GM21528 (cell line): Measurements from ENCODE around the gene WDR59.
"Not testable (repeated sequence)": the region's sequence is repeated elsewhere in the genome, so short reads cannot be mapped to it uniquely, and the experiment has no call there.

Source experiments
- ATAC-seq: cut with Tn5 transposase; IDR thresholded peaks from one replicate; pipeline ENCODE4 v1.9.1; 2021; ENCODE audit warnings: mild to moderate bottlenecking, moderate library complexity; ENCODE audit not compliant: unreplicated experiment, low FRiP score

Gene WDR59

DNA sequence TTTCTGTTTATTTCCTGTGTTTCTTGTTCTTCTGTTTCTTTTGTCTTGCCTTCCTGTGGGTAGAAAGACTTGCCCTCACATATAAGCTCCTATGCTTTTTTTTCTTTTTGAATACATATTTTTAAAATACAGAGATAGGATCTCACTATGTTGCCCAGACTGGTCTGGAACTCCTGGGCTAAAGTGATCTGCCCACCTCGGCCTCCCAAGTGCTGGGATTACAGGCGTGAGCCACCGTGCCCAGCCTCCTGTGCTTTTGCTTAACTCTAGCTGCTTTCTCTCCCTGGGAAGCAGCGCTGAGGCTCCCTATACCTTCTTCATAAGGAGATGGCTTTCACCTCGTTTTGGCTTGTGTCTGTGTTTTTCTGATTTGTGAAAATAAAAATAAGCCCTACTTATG is 116.9 kb downstream of the WDR59 start:
- ATAC-seq: no peak

DNA sequence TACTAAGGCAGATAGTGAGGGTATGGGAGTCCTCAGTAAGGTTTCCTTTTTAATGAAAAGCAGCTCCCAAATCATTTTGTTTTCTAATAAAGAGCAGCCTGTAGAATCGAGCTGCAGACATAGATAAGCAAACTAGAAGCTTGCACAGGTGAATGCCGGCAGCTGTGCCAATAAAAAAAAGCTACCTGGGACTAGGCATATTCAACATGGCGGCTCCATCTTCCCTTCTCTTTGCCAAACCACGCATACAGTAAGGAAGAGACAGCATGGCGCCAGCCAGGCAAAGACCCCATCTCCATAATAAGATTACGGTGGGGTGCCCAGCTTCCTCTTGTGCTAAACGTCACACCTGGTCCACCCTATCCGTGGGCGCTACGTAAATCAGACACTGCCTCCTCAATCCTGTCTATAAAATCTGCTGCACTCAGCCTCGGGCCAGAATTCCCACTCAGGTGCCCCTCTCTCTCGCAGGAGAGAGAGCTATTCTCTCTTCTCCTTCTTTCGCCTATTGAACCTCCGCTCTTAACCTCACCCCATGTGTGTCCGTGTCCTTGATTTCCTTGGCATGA is 117.6 kb downstream of the WDR59 start:
- no peak for ATAC-seq

DNA sequence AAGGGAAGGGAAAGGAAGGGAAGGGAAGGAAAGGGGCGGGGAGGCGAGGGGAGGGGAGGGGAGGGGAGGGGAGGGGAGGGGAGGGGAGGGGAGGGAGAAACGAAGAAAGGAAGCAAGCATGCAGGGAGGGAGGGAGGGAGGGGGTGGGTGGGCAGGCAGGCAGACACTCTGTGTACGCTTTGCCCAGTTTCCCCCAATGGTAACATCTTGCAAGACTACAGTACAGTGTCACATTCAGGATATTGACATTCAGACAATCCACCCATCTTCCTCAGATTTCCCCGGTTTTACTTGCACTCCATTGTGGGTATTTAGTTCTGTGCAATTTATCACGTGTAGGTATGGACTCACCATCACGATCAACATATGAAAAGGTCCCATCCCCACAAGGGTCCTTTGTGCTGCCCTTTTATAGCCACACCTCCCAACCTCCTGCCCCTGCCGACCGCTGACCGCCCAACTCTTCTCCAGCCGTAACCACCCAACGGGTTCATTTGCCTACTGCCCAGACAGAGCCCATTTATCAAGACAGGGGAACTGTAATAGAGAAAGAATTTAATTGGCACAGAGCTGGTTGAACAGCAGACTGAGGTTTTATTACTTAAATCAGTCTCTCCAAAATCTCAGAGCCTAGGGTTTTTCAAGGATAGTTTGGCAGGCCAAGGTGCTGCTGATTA is 118.9 kb downstream of the WDR59 start:
- no peak for ATAC-seq

DNA sequence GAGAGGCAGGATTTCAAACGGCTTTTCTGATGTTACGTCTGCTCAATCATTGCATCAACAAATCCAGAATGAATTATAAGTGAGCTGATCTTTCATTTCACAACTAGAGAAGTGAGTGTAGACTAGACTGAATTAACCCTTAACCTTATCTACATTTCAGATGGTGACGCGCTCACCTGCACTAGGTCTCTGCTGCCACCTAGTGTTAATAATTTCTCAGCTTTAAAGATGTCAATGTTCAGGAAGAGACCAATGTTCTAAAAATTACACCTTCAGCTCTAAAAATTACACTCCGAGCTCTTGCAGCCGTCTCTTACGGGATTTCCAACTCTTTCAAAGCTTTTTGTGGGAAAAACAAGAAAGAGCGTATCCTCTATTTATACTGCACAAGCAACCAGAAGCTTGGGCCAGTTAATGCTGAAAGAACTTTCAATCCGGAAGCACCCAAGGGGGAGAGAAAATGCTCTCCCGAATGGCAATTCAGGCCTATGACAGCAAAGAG is 122.1 kb downstream of the WDR59 start:
- ATAC-seq: no peak

GRCh38 chr16:74852500-74852875 is 132.4 kb downstream of the WDR59 start:
- ATAC-seq: no peak

- no peak for ATAC-seq
Observed at GRCh38 chr16:74850027-74850426, 134.9 kb downstream of the WDR59 start.

DNA sequence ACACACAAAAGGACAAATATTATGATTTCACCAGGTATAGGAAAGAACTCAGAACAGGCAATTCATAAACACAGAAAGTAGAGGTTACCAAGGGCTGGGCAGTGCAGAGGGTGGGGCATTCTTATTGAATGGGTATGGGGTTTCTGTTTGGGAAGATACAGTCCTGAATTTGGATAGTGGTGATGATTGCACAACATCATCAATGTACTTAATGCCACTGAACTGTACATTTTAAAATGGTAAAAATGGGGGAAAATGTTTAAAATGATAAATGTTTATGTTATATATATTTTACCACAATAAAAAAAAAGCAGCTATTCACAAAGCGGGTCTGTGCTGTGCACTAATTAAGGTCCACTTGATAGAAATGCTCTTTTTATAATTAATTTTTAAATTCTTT is 137.7 kb downstream of the WDR59 start:
- no peak for ATAC-seq

DNA sequence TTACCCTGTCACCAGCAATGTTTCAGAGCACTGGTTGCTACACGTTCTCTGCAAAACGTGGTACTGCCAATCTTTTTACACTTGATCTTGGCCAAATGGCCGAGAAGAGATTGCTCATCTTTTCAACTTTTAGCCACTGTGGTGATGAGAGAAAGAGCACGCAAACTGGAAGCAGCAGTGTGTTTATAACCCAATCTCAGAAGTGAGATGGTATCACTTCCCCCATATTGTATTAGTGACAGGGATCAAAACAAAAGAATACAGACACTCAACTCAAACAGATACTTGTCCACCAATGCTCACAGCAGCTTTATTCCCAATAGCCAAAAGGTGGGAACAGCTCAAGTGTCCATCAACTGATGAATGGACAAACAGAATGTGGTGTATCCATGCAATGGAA is 138.2 kb downstream of the WDR59 start:
- no peak for ATAC-seq

GRCh38 chr16:74844041-74844980 is 140.6 kb downstream of the WDR59 start:
- no peak for ATAC-seq

DNA sequence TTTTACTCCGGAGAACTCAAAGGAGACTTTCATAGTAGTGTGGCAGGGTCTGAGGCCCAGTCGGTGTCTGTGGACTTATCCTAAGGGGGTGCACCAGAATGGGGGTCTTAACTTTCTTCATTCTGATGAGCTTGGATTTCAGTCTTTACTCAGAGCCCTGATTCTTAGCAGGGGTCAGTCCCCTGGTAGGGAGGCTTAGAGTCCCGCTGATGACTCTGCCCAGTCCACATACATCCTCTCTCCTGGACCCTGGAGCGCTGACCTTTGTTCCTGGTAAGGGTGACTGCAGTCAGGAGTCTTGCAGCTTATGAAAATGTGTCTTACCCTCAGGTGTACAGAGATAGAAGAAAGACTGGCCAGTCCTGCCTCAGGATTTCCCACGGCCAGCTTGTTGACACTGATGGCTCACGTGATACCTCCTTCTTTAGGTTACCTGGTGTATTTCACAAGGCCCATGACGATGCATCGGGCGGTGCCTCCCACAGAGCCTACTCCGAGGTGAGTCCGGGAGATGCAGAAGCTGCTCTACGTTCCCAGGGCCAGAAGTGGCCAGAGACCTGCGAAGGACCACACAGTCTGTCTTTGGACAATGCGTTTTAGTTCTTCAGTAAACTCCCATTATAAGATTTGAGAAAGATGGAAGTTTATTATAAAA is 141.4 kb downstream of the WDR59 start:
- ATAC-seq: not testable (repeated sequence)

DNA sequence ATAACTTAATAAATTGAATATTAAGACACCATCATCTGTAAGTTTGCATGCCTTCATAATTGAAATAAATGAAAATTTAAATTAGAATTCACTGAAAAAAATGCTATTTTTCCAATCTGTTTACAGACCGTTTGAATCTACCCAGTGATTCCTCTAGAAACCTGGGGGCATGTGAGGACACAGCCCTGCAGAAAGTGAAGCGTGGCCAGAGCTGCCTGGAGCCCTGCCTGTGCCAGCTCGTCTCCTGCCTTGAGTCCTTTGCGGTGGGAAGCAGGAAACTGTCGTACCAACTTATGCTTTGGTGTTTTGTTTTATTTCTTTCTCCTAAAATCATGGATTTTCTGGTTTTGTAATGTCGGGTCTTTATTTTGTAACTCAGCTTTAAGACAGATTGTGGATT is 142.5 kb downstream of the WDR59 start:
- ATAC-seq: no peak

- ATAC-seq: no peak
Observed at GRCh38 chr16:74841904-74842303, 143.0 kb downstream of the WDR59 start.

- no peak for ATAC-seq
Observed at GRCh38 chr16:74841469-74841868, 143.5 kb downstream of the WDR59 start.

DNA sequence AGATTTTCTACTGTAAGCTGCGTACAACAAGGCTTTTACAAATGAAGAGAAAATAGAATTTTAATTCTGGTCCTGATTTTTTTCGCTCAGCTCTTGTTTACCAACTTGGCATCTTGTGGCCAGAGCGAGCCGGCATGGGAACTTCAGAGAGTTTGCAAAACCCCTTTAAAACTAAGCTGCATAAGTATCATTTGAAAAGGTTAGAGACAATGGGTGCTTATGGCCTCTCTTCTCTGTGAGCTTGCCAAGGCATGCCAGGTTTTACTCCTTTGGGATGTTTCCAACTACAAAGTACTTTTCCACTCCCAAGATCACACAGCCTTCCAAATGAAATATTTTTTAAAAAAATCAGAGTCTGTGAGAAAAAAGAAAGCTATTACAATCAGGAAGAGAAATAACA is 147.9 kb downstream of the WDR59 start:
- ATAC-seq: no peak

GRCh38 chr16:74836111-74836671 is 148.7 kb downstream of the WDR59 start:
- no peak for ATAC-seq

GRCh38 chr16:74832228-74832627 is 152.7 kb downstream of the WDR59 start:
- ATAC-seq: no peak

DNA sequence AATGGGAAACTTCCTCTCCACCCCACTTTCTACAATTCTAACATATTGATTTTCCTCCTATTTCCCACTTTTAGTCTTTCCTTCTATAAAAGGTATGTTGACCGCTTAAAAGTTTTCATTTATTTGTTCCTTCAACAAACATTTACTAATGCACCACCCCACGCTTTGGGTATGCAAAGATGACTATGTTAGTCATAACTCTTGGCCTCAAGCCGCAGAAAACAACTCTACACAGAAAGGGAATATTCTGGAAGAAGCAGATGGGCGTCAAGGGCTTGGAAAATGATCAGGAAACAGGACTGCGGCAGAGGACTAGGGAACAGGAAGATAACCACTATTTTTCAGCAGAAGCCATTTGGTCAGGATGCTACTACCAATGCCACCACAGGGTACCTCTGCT is 153.5 kb downstream of the WDR59 start:
- no peak for ATAC-seq

GRCh38 chr16:74830648-74831047 is 154.3 kb downstream of the WDR59 start:
- no peak for ATAC-seq

- no peak for ATAC-seq
Observed at GRCh38 chr16:74829637-74830036, 155.3 kb downstream of the WDR59 start.

DNA sequence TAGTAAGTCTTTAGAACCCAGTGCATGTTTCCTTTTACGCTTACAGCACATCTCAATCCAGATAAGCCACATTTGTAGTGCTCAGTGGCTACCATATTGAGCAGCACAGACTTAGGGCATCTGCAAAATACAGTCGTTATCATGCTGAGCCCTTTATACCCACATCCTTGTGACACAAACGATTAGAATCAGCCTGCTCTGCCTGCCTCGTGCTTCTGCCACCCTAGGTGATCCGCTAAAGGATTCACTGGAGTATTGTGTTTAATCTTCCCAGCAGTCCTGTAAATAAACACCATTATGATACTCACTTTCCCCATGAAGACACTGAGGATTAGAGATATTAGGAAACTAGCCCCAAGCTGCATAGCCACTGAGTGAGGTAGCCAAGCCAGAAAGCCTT is 159.0 kb downstream of the WDR59 start:
- ATAC-seq: no peak

- ATAC-seq: no peak
Observed at GRCh38 chr16:74825016-74825415, 159.9 kb downstream of the WDR59 start.
